Bronchial epithelial cell (primary cell): ENCODE data around the gene KRT39. TPM values are rescaled to one million over a fixed set of nuclear protein-coding genes. Genes with fewer than 3 reads are reported as not detected.

ENCODE experiments used
- DNase-seq: peaks from one replicate; pipeline ENCODE4 v3.0.0-alpha.2; 2010; ENCODE audit warnings: low read depth
- FAIRE-seq: peaks from 2 replicates; lab custom pipeline; 2011; peaks lifted over from hg19 to GRCh38; lab: Jason Lieb, UNC
- H3K27me3 ChIP-seq: 2 replicates; pipeline ENCODE4 v1.5.1; 2011; ENCODE audit warnings: low read length; ENCODE audit not compliant: control insufficient read depth, insufficient read depth
- H3K36me3 ChIP-seq: 2 replicates; pipeline ENCODE4 v1.5.1; 2011; ENCODE audit warnings: low read length; ENCODE audit not compliant: control insufficient read depth, insufficient read depth
- H3K4me3 ChIP-seq: 2 replicates; pipeline ENCODE4 v1.5.1; 2011; ENCODE audit warnings: mild to moderate bottlenecking, low read depth, low read length, control low read depth
- CTCF ChIP-seq: IDR thresholded peaks from 2 replicates; pipeline ENCODE4 v1.5.1; 2011; ENCODE audit warnings: mild to moderate bottlenecking, moderate library complexity, low read length, control low read depth, inconsistent platforms; ENCODE audit not compliant: insufficient read depth, severe bottlenecking
- total RNA-seq: library from RNA; depleted of rRNA; stranded (reverse); fragments of >200 nt; gene quantifications from 2 replicates; pipeline ENCODE4 v1.2.1, GENCODE V29; 2014

The KRT39 gene
- not detected in 2 replicates for total RNA-seq

GRCh38 chr17:40966848-40967247, at the start of gene KRT39:
Gene KRT39, minus strand, starts transcription at chr17:40966948. Its CDS starts 92 bp downstream, at chr17:40966856.
- DNase-seq, result no peak
- Histone ChIP-seq H3K27me3 (no peaks in the 10 kb centered on the region), H3K4me3 (no peak within 1 kb of the TSS), H3K36me3 (no peaks in the 10 kb centered on the region)
- no peak for TF ChIP-seq CTCF
- no peak for FAIRE-seq

GRCh38 chr17:41015454-41015853, 48.7 kb upstream of the KRT39 start:
- no peak overlapping the region for H3K4me3 ChIP-seq
- FAIRE-seq (no peak), DNase-seq (no peak)
- H3K36me3 ChIP-seq, result no peaks in the 10 kb centered on the region
- H3K27me3 ChIP-seq, result no peaks in the 10 kb centered on the region
- TF ChIP-seq CTCF, result no peak

GRCh38 chr17:41013606-41014005, 46.9 kb upstream of the KRT39 start:
- TF ChIP-seq CTCF, result no peak
- no peak for FAIRE-seq
- no peaks in the 10 kb centered on the region for H3K27me3 ChIP-seq

GRCh38 chr17:41013181-41013580, 46.4 kb upstream of the KRT39 start:
- Histone ChIP-seq H3K27me3 (no peaks in the 10 kb centered on the region), H3K4me3 (no peak overlapping the region), H3K36me3 (no peaks in the 10 kb centered on the region)
- peak; percentile 33 for DNase-seq
- FAIRE-seq, result no peak
- no peak for TF ChIP-seq CTCF

More at GRCh38 chr17:41013606-41014005, 46.9 kb upstream of the KRT39 start:
- no peaks in the 10 kb centered on the region for H3K36me3 ChIP-seq
- DNase-seq, result no peak
- no peak overlapping the region for H3K4me3 ChIP-seq

GRCh38 chr17:41012326-41013120, 45.8 kb upstream of the KRT39 start:
- no peak for TF ChIP-seq CTCF
- Histone ChIP-seq H3K36me3 (no peaks in the 10 kb centered on the region), H3K27me3 (no peaks in the 10 kb centered on the region), H3K4me3 (no peak overlapping the region)
- FAIRE-seq, result no peak
- DNase-seq, result no peak

- DNase-seq, result no peak
- no peak overlapping the region for H3K4me3 ChIP-seq
- H3K36me3 ChIP-seq, result no peaks in the 10 kb centered on the region
- FAIRE-seq, result no peak
- H3K27me3 ChIP-seq, result no peaks in the 10 kb centered on the region
- no peak for TF ChIP-seq CTCF
These were observed 43.7 kb upstream of the KRT39 start for GRCh38 chr17:41010441-41010840.
